HEK293 (cell line): ENCODE data around the gene AK6.

Experiments
- CTCF ChIA-PET: fragments of 350-600 bp; formaldehyde crosslinking; extraction: SDS; loops from one replicate; lab custom pipeline; 2021; ENCODE audit warnings: antibody characterized with exemption; lab: Yijun Ruan, JAX
- POLR2A ChIA-PET: fragments of 300-600 bp; formaldehyde crosslinking; extraction: SDS; loops from one replicate; lab custom pipeline; 2020; ENCODE audit warnings: antibody characterized with exemption, inconsistent platforms; lab: Yijun Ruan, JAX
- H3K27ac ChIP-seq: fragments of 200-500 bp; sonication (Bioruptor generic); 2 replicates; pipeline ENCODE4 v1.5.1; 2014; ENCODE audit warnings: low read depth, low read length, control low read depth, inconsistent platforms; ENCODE audit errors: extremely low read depth
- H3K36me3 ChIP-seq, 2 experiments: fragments of 200-500 bp in 1 of 2; sonication (Bioruptor generic) in 1 of 2; 1 replicate in 1 of 2; 2 replicates in 1 of 2; pipeline ENCODE4 v1.5.1; 2014 to 2017; ENCODE audit warnings: inconsistent platforms in 2 of 2, low read length in 2 of 2; ENCODE audit not compliant: control insufficient read depth in 2 of 2, insufficient read depth in 1 of 2
- H3K4me1 ChIP-seq: fragments of 200-500 bp; sonication (Bioruptor generic); 2 replicates; pipeline ENCODE4 v1.5.1; 2014; ENCODE audit warnings: mild to moderate bottlenecking, low read length, inconsistent platforms; ENCODE audit not compliant: control insufficient read depth, insufficient read depth
- H3K4me3 ChIP-seq: 2 replicates; pipeline ENCODE4 v1.5.1; 2011; ENCODE audit warnings: low read depth, mild to moderate bottlenecking, control low read depth, low read length, moderate library complexity
- H3K9me3 ChIP-seq: fragments of 200-500 bp; sonication (Bioruptor generic); 2 replicates; pipeline ENCODE4 v1.5.1; 2014; ENCODE audit warnings: low read depth, low read length, inconsistent platforms; ENCODE audit not compliant: control insufficient read depth, insufficient read depth
- HOXC10 ChIP-seq: sonication (generic); formaldehyde crosslinking; IDR thresholded peaks from 2 replicates; pipeline ENCODE4 v1.8.1; 2023; ENCODE audit warnings: mild to moderate bottlenecking, missing genetic modification reagents
- KLF9 ChIP-seq: fragments of 450-650 bp; formaldehyde crosslinking; IDR thresholded peaks from 2 replicates; pipeline ENCODE4 v1.5.1; 2016; ENCODE audit warnings: missing biosample characterization, missing genetic modification characterization, low read depth
- SCRT1 ChIP-seq: fragments of 450-650 bp; formaldehyde crosslinking; IDR thresholded peaks from 2 replicates; pipeline ENCODE4 v1.5.1; 2016; ENCODE audit warnings: missing biosample characterization, missing genetic modification characterization, borderline replicate concordance
- SCRT2 ChIP-seq: fragments of 450-650 bp; formaldehyde crosslinking; IDR thresholded peaks from 2 replicates; pipeline ENCODE4 v1.5.1; 2016; ENCODE audit warnings: missing biosample characterization, missing genetic modification characterization
- ZBTB17 ChIP-seq: fragments of 450-650 bp; formaldehyde crosslinking; IDR thresholded peaks from 2 replicates; pipeline ENCODE4 v1.5.1; 2016; ENCODE audit warnings: missing biosample characterization, missing genetic modification characterization
- ZEB2 ChIP-seq: fragments of 450-650 bp; formaldehyde crosslinking; IDR thresholded peaks from 2 replicates; pipeline ENCODE4 v1.5.1; 2016; ENCODE audit warnings: missing biosample characterization, missing genetic modification characterization
- ZFP37 ChIP-seq: fragments of 450-650 bp; formaldehyde crosslinking; IDR thresholded peaks from 2 replicates; pipeline ENCODE4 v1.5.1; 2016; ENCODE audit warnings: missing biosample characterization, missing genetic modification characterization
- ZNF169 ChIP-seq: fragments of 450-650 bp; formaldehyde crosslinking; IDR thresholded peaks from 2 replicates; pipeline ENCODE4 v1.5.1; 2016; ENCODE audit warnings: missing biosample characterization, missing genetic modification characterization
- ZNF404 ChIP-seq: fragments of 450-650 bp; formaldehyde crosslinking; IDR thresholded peaks from 2 replicates; pipeline ENCODE4 v1.5.1; 2017; ENCODE audit warnings: missing biosample characterization, missing genetic modification characterization
- ZNF621 ChIP-seq: fragments of 450-650 bp; formaldehyde crosslinking; IDR thresholded peaks from 2 replicates; pipeline ENCODE4 v1.5.1; 2017; ENCODE audit warnings: missing biosample characterization, missing genetic modification characterization
- ZNF623 ChIP-seq: fragments of 450-650 bp; formaldehyde crosslinking; IDR thresholded peaks from 2 replicates; pipeline ENCODE4 v1.5.1; 2016; ENCODE audit warnings: missing biosample characterization, missing genetic modification characterization
- ZNF837 ChIP-seq: fragments of 450-650 bp; formaldehyde crosslinking; IDR thresholded peaks from 2 replicates; pipeline ENCODE4 v1.5.1; 2016; ENCODE audit warnings: missing biosample characterization, missing genetic modification characterization
- TF ChIP-seq, protein P1 (sequence below): fragments of 450-650 bp; formaldehyde crosslinking; IDR thresholded peaks from 2 replicates; pipeline ENCODE4 v1.5.1; 2017; ENCODE audit warnings: missing biosample characterization, mild to moderate bottlenecking, missing genetic modification characterization, moderate library complexity
- TF ChIP-seq, protein P2 (sequence below): fragments of 450-650 bp; formaldehyde crosslinking; IDR thresholded peaks from 2 replicates; pipeline ENCODE4 v1.5.1; 2016; ENCODE audit warnings: missing biosample characterization, missing genetic modification characterization

Gene AK6

DNA sequence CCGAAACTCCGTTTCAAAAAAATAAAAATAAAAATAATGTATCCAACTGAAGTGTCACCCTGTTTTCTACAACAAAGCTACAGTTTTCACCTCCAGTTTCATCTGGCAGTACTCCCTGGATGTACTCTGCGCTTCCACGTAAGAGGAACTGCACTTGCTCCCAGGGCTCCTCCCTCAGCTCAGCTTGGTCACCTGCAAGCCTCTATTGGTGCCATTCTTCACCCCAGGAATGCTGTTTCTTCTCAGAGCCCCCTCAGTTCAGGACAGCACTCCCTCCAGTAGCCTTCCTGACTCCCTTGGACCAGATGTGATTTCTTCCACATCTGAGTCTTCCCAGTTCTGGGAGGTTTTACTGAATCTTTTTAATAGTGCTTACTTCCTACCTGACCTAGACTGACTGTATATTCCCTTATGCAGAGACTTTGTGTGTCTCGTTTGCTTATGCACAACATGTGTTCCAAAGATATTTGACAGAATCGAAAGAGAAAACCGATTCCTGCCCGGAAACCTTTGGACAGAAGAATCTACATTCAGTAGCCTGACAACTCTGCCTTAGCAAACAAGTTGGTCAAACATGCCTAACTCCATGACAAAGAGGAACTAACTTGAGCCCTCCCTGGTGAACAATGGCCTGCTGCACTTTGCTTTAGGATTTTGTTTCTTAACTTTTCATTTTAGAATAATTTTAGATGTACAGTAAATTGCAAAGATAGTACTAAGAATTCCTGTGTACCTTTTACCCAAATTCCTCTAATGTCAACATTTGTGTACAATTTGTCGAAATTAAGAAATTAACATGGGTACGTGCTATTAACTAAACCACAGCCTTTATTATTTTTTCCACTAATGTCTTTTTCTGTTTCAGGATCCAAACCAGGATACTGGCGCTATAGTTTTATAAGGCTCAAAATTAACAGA is 37.5 kb downstream of the AK6 start:
- POLR2A ChIA-PET, result interaction anchor here (1.0 to 1.2 kb wide), 3 partner anchors 61 to 143 kb away, joined by 3 to 4 read pairs (median 4); partner anchors contain the start of gene CENPH
- TF ChIP-seq SCRT1 (tag by site-specific recombination) (0 out of 2 replicates have a peak, but pooled peaks have one; percentile 42), SCRT2 (peak; percentile 85)
- TF ChIP-seq, protein P1, sequence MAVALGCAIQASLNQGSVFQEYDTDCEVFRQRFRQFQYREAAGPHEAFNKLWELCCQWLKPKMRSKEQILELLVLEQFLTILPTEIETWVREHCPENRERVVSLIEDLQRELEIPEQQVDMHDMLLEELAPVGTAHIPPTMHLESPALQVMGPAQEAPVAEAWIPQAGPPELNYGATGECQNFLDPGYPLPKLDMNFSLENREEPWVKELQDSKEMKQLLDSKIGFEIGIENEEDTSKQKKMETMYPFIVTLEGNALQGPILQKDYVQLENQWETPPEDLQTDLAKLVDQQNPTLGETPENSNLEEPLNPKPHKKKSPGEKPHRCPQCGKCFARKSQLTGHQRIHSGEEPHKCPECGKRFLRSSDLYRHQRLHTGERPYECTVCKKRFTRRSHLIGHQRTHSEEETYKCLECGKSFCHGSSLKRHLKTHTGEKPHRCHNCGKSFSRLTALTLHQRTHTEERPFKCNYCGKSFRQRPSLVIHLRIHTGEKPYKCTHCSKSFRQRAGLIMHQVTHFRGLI, result no peak
- TF ChIP-seq, all 188 proteins: peak for 2
- peaks cover 5% of the 10 kb centered on the region; the same call in 1 of the 2 replicates for H3K4me1 ChIP-seq
- CTCF ChIA-PET, result no interaction called here
- peak overlapping the region; percentile 89 for H3K4me3 ChIP-seq
- H3K27ac ChIP-seq, result no peak overlapping the region
- H3K9me3 ChIP-seq, result no peaks in the 10 kb centered on the region
- no peaks in the 10 kb centered on the region for H3K36me3 ChIP-seq

DNA sequence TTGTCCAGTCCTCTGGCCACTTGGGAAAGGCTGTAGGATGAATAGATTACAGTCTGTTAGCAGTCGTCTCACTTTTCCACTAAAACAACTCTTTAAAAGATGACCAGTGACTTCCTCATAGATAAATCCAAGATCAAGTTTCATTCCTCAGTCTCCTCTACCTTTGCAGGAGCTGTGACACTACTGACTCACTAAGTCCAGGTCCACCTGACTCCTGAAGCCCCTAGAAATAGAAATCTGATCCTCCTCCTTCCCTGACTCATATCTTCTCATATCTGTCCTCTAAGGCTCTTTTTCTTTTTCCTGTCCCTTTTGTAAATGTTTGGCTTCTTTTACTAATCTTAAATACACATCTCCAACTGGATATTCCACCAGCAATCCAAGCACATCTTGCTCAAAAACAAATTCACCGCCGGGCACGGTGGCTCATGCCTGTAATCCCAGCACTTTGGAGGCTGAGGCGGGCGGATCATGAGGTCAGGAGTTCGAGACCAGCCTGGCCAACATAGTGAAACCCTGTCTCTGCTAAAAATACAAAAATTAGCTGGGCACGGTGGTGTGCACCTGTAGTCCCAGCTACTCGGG is 39.3 kb downstream of the AK6 start:
- H3K4me3 ChIP-seq, result no peak overlapping the region
- ChIA-PET POLR2A (no interaction called here), CTCF (no interaction called here)
- no peak overlapping the region for H3K27ac ChIP-seq
- H3K4me1 ChIP-seq, result peaks cover 5% of the 10 kb centered on the region; the same call in 1 of the 2 replicates
- H3K9me3 ChIP-seq, result no peaks in the 10 kb centered on the region
- TF ChIP-seq ZFP37 (tag by site-specific recombination), result 0 out of 2 replicates have a peak, but pooled peaks have one; percentile 17
- TF ChIP-seq ZNF621 (tag by site-specific recombination), result no peak
- H3K36me3 ChIP-seq, result no peaks in the 10 kb centered on the region; a peak in 1 of 3 replicates

DNA sequence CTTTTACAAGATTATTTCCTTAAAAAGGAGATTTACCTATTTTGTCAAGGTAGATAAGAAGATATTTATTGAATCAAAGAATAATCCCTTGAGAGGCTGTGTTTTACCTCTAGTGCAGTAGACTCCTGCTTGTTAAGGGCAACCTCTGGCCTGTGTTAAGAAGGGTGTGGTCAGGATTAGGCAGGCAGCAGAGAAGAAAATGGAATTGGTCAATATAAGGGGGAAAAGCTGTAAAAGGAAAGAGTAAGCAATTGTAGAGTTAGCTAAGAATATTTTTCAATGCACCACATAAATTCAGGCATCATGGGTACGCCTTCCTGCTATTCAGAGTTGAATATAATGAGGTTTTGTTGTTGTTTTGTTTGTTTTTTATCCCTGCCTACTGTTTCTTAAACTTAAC is 43.0 kb downstream of the AK6 start:
- peak; percentile 79 for TF ChIP-seq ZBTB17 (tag by site-specific recombination)
- no peak for TF ChIP-seq ZNF621 (tag by site-specific recombination)
- no peak overlapping the region for H3K4me3 ChIP-seq
- peaks cover 5% of the 10 kb centered on the region; the same call in 1 of the 2 replicates for H3K4me1 ChIP-seq
- no peaks in the 10 kb centered on the region; a peak in 1 of 3 replicates for H3K36me3 ChIP-seq
- no peak overlapping the region for H3K27ac ChIP-seq
- CTCF ChIA-PET, result interaction anchor here (0.6 kb wide), 1 partner anchor 233 kb away, joined by 3 read pairs; no protein-coding TSS in a partner anchor
- POLR2A ChIA-PET, result no interaction called here
- no peaks in the 10 kb centered on the region for H3K9me3 ChIP-seq

DNA sequence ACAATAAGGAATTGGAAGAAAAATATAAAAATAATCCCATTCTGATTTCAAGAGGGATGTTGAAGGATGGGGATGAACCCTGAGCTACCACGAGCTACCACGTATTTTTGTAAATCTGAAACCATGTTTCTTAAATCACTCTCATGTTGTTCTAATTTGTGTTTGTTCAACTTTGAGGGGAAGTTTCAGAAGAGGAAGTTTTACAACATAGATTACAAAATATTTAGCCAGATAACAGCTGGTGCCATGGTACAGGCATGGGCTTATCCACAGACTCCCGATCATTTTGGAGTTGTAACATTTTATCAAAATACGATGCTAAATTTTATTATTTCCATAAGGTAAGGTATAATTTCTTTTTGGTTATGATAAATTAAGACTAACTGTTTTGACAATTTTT is 51.9 kb downstream of the AK6 start:
- POLR2A ChIA-PET, result no interaction called here
- H3K27ac ChIP-seq, result no peak overlapping the region
- H3K9me3 ChIP-seq, result no peaks in the 10 kb centered on the region
- H3K4me3 ChIP-seq, result no peak overlapping the region
- CTCF ChIA-PET, result interaction anchor here (1.3 kb wide), 1 partner anchor 18 kb away, joined by 3 read pairs; no protein-coding TSS in a partner anchor
- TF ChIP-seq, protein P2, sequence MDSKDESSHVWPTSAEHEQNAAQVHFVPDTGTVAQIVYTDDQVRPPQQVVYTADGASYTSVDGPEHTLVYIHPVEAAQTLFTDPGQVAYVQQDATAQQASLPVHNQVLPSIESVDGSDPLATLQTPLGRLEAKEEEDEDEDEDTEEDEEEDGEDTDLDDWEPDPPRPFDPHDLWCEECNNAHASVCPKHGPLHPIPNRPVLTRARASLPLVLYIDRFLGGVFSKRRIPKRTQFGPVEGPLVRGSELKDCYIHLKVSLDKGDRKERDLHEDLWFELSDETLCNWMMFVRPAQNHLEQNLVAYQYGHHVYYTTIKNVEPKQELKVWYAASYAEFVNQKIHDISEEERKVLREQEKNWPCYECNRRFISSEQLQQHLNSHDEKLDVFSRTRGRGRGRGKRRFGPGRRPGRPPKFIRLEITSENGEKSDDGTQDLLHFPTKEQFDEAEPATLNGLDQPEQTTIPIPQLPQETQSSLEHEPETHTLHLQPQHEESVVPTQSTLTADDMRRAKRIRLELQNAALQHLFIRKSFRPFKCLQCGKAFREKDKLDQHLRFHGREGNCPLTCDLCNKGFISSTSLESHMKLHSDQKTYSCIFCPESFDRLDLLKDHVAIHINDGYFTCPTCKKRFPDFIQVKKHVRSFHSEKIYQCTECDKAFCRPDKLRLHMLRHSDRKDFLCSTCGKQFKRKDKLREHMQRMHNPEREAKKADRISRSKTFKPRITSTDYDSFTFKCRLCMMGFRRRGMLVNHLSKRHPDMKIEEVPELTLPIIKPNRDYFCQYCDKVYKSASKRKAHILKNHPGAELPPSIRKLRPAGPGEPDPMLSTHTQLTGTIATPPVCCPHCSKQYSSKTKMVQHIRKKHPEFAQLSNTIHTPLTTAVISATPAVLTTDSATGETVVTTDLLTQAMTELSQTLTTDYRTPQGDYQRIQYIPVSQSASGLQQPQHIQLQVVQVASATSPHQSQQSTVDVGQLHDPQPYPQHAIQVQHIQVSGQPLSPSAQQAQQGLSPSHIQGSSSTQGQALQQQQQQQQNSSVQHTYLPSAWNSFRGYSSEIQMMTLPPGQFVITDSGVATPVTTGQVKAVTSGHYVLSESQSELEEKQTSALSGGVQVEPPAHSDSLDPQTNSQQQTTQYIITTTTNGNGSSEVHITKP (tag by site-specific recombination), result no peak
- TF ChIP-seq HOXC10 (CRISPR knock-in tag) (no peak), ZNF404 (tag by site-specific recombination) (no peak), ZNF837 (tag by site-specific recombination) (no peak), ZNF169 (no peak), ZNF623 (tag by site-specific recombination) (no peak), KLF9 (tag by site-specific recombination) (no peak), ZEB2 (tag by site-specific recombination) (no peak)
- TF ChIP-seq, all 188 proteins: peak for 0
- H3K4me1 ChIP-seq, result no peaks in the 10 kb centered on the region
- H3K36me3 ChIP-seq, result peaks cover 10 to 20% of the 10 kb centered on the region in 2 experiments; a peak in 2 of 3 replicates
